ENCODE measurements around the gene PTGFR.

DNA sequence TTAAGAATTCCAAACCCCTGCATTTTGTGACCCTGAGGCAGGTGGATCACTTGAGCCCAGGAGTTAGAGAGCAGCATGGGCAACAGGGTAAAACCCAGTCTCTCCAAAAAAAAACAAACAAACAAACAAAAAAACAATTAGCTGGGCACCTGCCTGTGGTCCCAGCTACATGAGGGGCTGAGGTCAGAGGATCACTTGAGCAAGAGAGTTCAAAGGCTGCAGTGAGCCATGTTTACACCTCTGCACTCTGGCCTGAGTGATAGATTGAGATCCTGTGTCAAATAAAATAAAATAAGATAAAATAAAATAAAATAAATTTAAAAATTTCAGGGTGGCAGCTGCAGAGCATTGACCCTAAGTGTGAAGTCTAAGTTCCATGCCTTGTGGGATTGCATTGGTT is 16.7 kb upstream of the PTGFR start:
- TF ChIP-seq, protein P1, sequence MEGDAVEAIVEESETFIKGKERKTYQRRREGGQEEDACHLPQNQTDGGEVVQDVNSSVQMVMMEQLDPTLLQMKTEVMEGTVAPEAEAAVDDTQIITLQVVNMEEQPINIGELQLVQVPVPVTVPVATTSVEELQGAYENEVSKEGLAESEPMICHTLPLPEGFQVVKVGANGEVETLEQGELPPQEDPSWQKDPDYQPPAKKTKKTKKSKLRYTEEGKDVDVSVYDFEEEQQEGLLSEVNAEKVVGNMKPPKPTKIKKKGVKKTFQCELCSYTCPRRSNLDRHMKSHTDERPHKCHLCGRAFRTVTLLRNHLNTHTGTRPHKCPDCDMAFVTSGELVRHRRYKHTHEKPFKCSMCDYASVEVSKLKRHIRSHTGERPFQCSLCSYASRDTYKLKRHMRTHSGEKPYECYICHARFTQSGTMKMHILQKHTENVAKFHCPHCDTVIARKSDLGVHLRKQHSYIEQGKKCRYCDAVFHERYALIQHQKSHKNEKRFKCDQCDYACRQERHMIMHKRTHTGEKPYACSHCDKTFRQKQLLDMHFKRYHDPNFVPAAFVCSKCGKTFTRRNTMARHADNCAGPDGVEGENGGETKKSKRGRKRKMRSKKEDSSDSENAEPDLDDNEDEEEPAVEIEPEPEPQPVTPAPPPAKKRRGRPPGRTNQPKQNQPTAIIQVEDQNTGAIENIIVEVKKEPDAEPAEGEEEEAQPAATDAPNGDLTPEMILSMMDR (IDR thresholded peaks at IDR 0.05 in 4 of 5, conservative IDR thresholded peaks at IDR 0.05 in 1 of 5): no peak
- TF ChIP-seq POLR2A (IDR thresholded peaks at IDR 0.05): no peak
